GM23248 (cell line): ENCODE data around the gene CELA2B.

Source experiments
- EZH2 ChIP-seq: fragments of 200-600 bp; sonication (generic); IDR thresholded peaks from 2 replicates; pipeline ENCODE4 v1.6.1; 2018; ENCODE audit warnings: antibody characterized with exemption, mild to moderate bottlenecking; ENCODE audit not compliant: insufficient read depth, poor library complexity, severe bottlenecking
- EZH2phosphoT487 ChIP-seq: fragments of 200-600 bp; sonication (generic); IDR thresholded peaks from 2 replicates; pipeline ENCODE4 v1.6.1; 2018; ENCODE audit warnings: antibody characterized with exemption, moderate library complexity, mild to moderate bottlenecking, low read depth; ENCODE audit not compliant: insufficient read depth

DNA sequence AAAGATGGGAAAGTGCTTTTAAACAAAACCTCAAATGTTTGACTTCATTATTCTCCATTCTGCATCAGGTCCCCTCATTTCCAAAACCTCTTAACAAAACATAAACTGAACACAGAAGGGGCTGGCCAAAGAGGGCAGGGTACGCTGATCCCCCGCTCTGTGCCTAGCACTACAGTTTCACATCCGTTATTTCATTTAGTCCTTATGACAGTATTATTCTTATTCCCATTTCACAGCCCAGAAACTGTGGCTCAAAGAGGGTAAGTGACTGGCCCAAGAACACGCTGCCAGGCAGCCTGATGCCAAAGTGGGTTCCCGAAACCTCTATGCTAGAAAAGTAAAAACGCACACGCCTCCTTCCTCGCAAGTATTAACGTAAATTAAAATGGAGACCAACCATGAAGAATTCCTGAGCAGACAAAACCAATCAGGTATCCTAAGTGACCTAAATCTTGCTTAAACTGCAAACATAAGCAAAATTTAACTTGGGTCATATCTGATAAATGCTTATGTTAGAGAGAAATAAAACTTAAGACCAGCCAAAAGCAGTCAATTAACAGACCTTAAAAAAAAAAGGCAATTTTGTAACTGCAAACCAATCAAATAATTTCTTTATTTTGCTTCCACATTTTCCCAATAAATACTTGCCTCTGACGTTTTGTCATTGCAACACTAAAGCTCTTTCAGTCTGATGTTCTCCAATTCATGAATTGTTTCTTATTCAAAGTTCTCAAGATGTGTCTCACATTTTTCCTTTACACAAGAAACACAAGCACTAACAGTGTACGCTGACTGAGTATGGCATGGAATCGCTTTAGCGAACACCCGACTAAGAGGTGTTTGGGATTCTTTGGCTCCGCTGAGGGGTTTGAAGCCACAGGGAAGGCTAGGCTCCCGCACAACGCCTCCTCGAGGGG is 47.5 kb downstream of the CELA2B start:
- TF ChIP-seq EZH2, result no peak
- no peak for TF ChIP-seq EZH2phosphoT487
